H9 (cell line): ENCODE data around the gene MRPS34. TPM values are rescaled to one million over a fixed set of nuclear protein-coding genes. Genes with fewer than 3 reads are reported as not detected.

Experiments used
- DNase-seq: peaks from one replicate; pipeline ENCODE4 v3.0.0-alpha.2; 2017
- H2AFZ ChIP-seq: one replicate; pipeline ENCODE4 v1.6.1; 2013; ENCODE audit warnings: mild to moderate bottlenecking, low read length, control low read depth, moderate library complexity
- H2AK5ac ChIP-seq: 2 replicates; pipeline ENCODE4 v1.6.1; 2013; ENCODE audit warnings: low read length, control low read depth, mixed read lengths; ENCODE audit not compliant: insufficient read length
- H2BK120ac ChIP-seq: one replicate; pipeline ENCODE4 v1.6.1; 2013; ENCODE audit warnings: low read depth, mild to moderate bottlenecking, low read length, control low read depth, inconsistent platforms; ENCODE audit not compliant: poor library complexity, severe bottlenecking
- H2BK12ac ChIP-seq: 2 replicates; pipeline ENCODE4 v1.6.1; 2013; ENCODE audit warnings: low read length, control low read depth, mixed read lengths, low read depth; ENCODE audit not compliant: insufficient read length
- H2BK15ac ChIP-seq: 2 replicates; pipeline ENCODE4 v1.6.1; 2013; ENCODE audit warnings: low read depth, low read length, control low read depth
- H2BK20ac ChIP-seq: one replicate; pipeline ENCODE4 v1.6.1; 2013; ENCODE audit warnings: low read depth, mild to moderate bottlenecking, low read length, control low read depth, inconsistent platforms; ENCODE audit not compliant: poor library complexity, severe bottlenecking
- H2BK5ac ChIP-seq: 2 replicates; pipeline ENCODE4 v1.6.1; 2013; ENCODE audit warnings: low read length, control low read depth, mixed read lengths; ENCODE audit not compliant: insufficient read length
- H3K14ac ChIP-seq: 2 replicates; pipeline ENCODE4 v1.6.1; 2013; ENCODE audit warnings: low read length, control low read depth; ENCODE audit not compliant: insufficient read depth
- H3K18ac ChIP-seq: 2 replicates; pipeline ENCODE4 v1.6.1; 2013; ENCODE audit warnings: low read depth, mild to moderate bottlenecking, mixed read lengths, low read length, control low read depth; ENCODE audit not compliant: insufficient read length
- H3K23ac ChIP-seq: 2 replicates; pipeline ENCODE4 v1.6.1; 2013; ENCODE audit warnings: low read length, control low read depth, mixed read lengths, low read depth; ENCODE audit not compliant: insufficient read length
- H3K23me2 ChIP-seq: 2 replicates; pipeline ENCODE4 v1.6.1; 2013; ENCODE audit warnings: low read depth, mild to moderate bottlenecking, mixed read lengths, low read length, control low read depth; ENCODE audit not compliant: insufficient read length, poor library complexity, severe bottlenecking
- H3K27ac ChIP-seq: 2 replicates; pipeline ENCODE4 v1.5.1; 2013; ENCODE audit warnings: low read length, control low read depth, mixed read lengths, low read depth; ENCODE audit not compliant: insufficient read length
- H3K27me3 ChIP-seq: 2 replicates; pipeline ENCODE4 v1.6.1; 2013; ENCODE audit warnings: low read length, control low read depth, inconsistent platforms; ENCODE audit not compliant: insufficient read depth
- H3K4ac ChIP-seq: 2 replicates; pipeline ENCODE4 v1.6.1; 2013; ENCODE audit warnings: low read depth, mild to moderate bottlenecking, control low read depth, inconsistent platforms, low read length, moderate library complexity
- H3K4me1 ChIP-seq: 2 replicates; pipeline ENCODE4 v1.6.1; 2013; ENCODE audit warnings: low read length, control low read depth, inconsistent platforms; ENCODE audit not compliant: insufficient read depth
- H3K4me2 ChIP-seq: 2 replicates; pipeline ENCODE4 v1.6.1; 2013; ENCODE audit warnings: low read length, control low read depth, mixed read lengths; ENCODE audit not compliant: insufficient read length, insufficient read depth
- H3K56ac ChIP-seq: 2 replicates; pipeline ENCODE4 v1.6.1; 2013; ENCODE audit warnings: low read depth, mild to moderate bottlenecking, mixed read lengths, low read length, control low read depth; ENCODE audit not compliant: insufficient read length
- H3K79me1 ChIP-seq: 2 replicates; pipeline ENCODE4 v1.6.1; 2013; ENCODE audit warnings: low read depth, mild to moderate bottlenecking, moderate library complexity, low read length, control low read depth, inconsistent platforms; ENCODE audit not compliant: insufficient read depth, poor library complexity, severe bottlenecking
- H3K79me2 ChIP-seq: 2 replicates; pipeline ENCODE4 v1.6.1; 2013; ENCODE audit warnings: low read length, control low read depth, inconsistent platforms; ENCODE audit not compliant: insufficient read depth
- H3K9ac ChIP-seq: 2 replicates; pipeline ENCODE4 v1.6.1; 2013; ENCODE audit warnings: low read length, control low read depth, mixed read lengths; ENCODE audit not compliant: insufficient read length; ENCODE audit errors: extremely low read depth
- H3K9me3 ChIP-seq: one replicate; pipeline ENCODE4 v1.6.1; 2013; ENCODE audit warnings: low read depth, low read length, inconsistent platforms; ENCODE audit not compliant: control insufficient read depth
- H3T11ph ChIP-seq: one replicate; pipeline ENCODE4 v1.6.1; 2013; ENCODE audit warnings: mild to moderate bottlenecking, low read length, control low read depth, inconsistent platforms
- H4K20me1 ChIP-seq: one replicate; pipeline ENCODE4 v1.6.1; 2013; ENCODE audit not compliant: control insufficient read depth, insufficient read length, insufficient read depth
- H4K5ac ChIP-seq: 2 replicates; pipeline ENCODE4 v1.6.1; 2013; ENCODE audit warnings: low read depth, mild to moderate bottlenecking, mixed read lengths, low read length, control low read depth; ENCODE audit not compliant: insufficient read length
- H4K8ac ChIP-seq: replicated peaks from 2 replicates; pipeline ENCODE4 v1.6.1; 2013; ENCODE audit warnings: low read length, control low read depth, mixed read lengths, low read depth; ENCODE audit not compliant: insufficient read length
- H4K91ac ChIP-seq: 2 replicates; pipeline ENCODE4 v1.6.1; 2013; ENCODE audit warnings: low read depth, mild to moderate bottlenecking, moderate library complexity, mixed read lengths, low read length, control low read depth; ENCODE audit not compliant: insufficient read length
- H3K27ac Mint-ChIP-seq, 3 experiments: 2 replicates in 2 of 3; 3 replicates in 1 of 3; pipeline ENCODE4 v1.8.0; 2020 to 2021; ENCODE audit warnings: mixed read lengths in 3 of 3, mild to moderate bottlenecking in 1 of 3, moderate library complexity in 1 of 3
- H3K27me3 Mint-ChIP-seq: 2 replicates; pipeline ENCODE4 v1.8.0; 2021; ENCODE audit warnings: low read depth, mild to moderate bottlenecking, moderate library complexity, mixed read lengths
- H3K36me3 Mint-ChIP-seq, 3 experiments: 2 replicates in 2 of 3; 3 replicates in 1 of 3; pipeline ENCODE4 v1.8.0; 2020 to 2021; ENCODE audit warnings: low read depth in 3 of 3, mixed read lengths in 3 of 3; ENCODE audit not compliant: insufficient read depth in 1 of 3
- H3K4me1 Mint-ChIP-seq, 2 experiments: 2 replicates each; pipeline ENCODE4 v1.8.0; 2020; ENCODE audit warnings: mixed read lengths in 2 of 2
- H3K4me3 Mint-ChIP-seq, 2 experiments: 2 replicates in 1 of 2; 3 replicates in 1 of 2; pipeline ENCODE4 v1.8.0; 2020 to 2021; ENCODE audit warnings: mild to moderate bottlenecking in 2 of 2, mixed read lengths in 2 of 2, moderate library complexity in 1 of 2
- H3K9me3 Mint-ChIP-seq, 2 experiments: 2 replicates in 1 of 2; 3 replicates in 1 of 2; pipeline ENCODE4 v1.8.0; 2020; ENCODE audit warnings: mild to moderate bottlenecking in 2 of 2, mixed read lengths in 2 of 2, moderate library complexity in 1 of 2
- CTCF ChIP-seq: fragments of 200-600 bp; sonication (generic); conservative IDR thresholded peaks from 3 replicates; pipeline ENCODE4 v1.8.0; 2021; ENCODE audit warnings: antibody characterized with exemption, mild to moderate bottlenecking
- WGBS: extraction: QIAGEN DNeasy Blood & Tissue Kit; methylation state at CpG from one replicate; pipeline ENCODE4 v1.1.7; 2013; ENCODE audit warnings: missing lambda C conversion rate, low lambda C conversion rate, mixed read lengths; ENCODE audit not compliant: insufficient read length; ENCODE audit errors: extremely low coverage; 5-methylcytosine and 5-hydroxymethylcytosine counted together
- total RNA-seq: library from RNA; stranded (reverse); gene quantifications from 2 replicates; pipeline ENCODE4 v1.2.1, GENCODE V29; 2021

The MRPS34 gene
- total RNA-seq, 1 experiment from 2014 or later = 205 TPM

- no peak overlapping the region for H3K56ac ChIP-seq
- H3K4me3 Mint-ChIP-seq = no peak overlapping the region
- no peak overlapping the region for H2AK5ac ChIP-seq
- H3K79me2 ChIP-seq = peaks cover 2% of the 10 kb centered on the region; the same call in 1 of the 2 replicates
- H2BK12ac ChIP-seq = no peak overlapping the region
- H3K9me3 ChIP-seq = no peaks in the 10 kb centered on the region
- H3K36me3 Mint-ChIP-seq = peaks cover 4 to 13% (median 6%) of the 10 kb centered on the region in 3 experiments
- no peaks in the 10 kb centered on the region for H3K9me3 Mint-ChIP-seq
- no peaks in the 10 kb centered on the region for H3K27me3 Mint-ChIP-seq
- TF ChIP-seq CTCF = no peak
- H4K5ac ChIP-seq = no peak overlapping the region
- no peak overlapping the region for H3T11ph ChIP-seq
- no peak overlapping the region for H2BK20ac ChIP-seq
- no peak overlapping the region for H2AFZ ChIP-seq
- H3K9ac ChIP-seq = no peak overlapping the region
- no peak for DNase-seq
- no peak overlapping the region for H2BK5ac ChIP-seq
- H3K23me2 ChIP-seq = no peaks in the 10 kb centered on the region
- H2BK15ac ChIP-seq = no peak overlapping the region
- no peaks in the 10 kb centered on the region for H3K79me1 ChIP-seq
- H3K27me3 ChIP-seq = no peaks in the 10 kb centered on the region
- no peak overlapping the region for H3K27ac Mint-ChIP-seq
- H3K27ac ChIP-seq = no peak overlapping the region
- H4K8ac ChIP-seq = no peak overlapping the region
- no peak overlapping the region for H3K18ac ChIP-seq
- H3K23ac ChIP-seq = no peak overlapping the region
- H4K20me1 ChIP-seq = no peaks in the 10 kb centered on the region
- H3K14ac ChIP-seq = no peak overlapping the region
- H4K91ac ChIP-seq = no peak overlapping the region
- H3K4me1 ChIP-seq = no peaks in the 10 kb centered on the region
- H3K4me1 Mint-ChIP-seq = no peaks in the 10 kb centered on the region
- no CpG with 5 or more reads among the region's 44 CpGs for WGBS
- H3K4me2 ChIP-seq = no peak overlapping the region
- no peak overlapping the region for H2BK120ac ChIP-seq
- H3K4ac ChIP-seq = no peak overlapping the region
Measured at GRCh38 chr16:1790611-1791255, 17.8 kb upstream of the MRPS34 start.
